ENCODE results near the gene NPHP4. TPM values are rescaled to one million over a fixed set of nuclear protein-coding genes. Genes with fewer than 3 reads are reported as not detected.

NPHP4 gene
- polyA plus RNA-seq, 3 donors: 0.39 to 13.7 (median 1.2) TPM

GRCh38 chr1:5839881-5840550 is 152.2 kb downstream of the NPHP4 start:
- Histone ChIP-seq H3K79me2 (ENCODE audit: insufficient read depth, low read length) (no peaks in the 10 kb centered on the region), H3K27me3 (ENCODE audit: control insufficient read depth in 2 of 2, insufficient read depth in 2 of 2, low read length in 2 of 2) (peaks cover 0 to 3% of the 10 kb centered on the region in 2 donors), H3K4me2 (replicated peaks; ENCODE audit: extremely low read depth, low read length, poor library complexity, severe bottlenecking) (no peak overlapping the region), H3K9ac (ENCODE audit: insufficient read depth, low read length, poor library complexity, severe bottlenecking) (no peak overlapping the region), H3K27ac (ENCODE audit: low read depth in 1 of 2, low read length in 2 of 2) (no peak overlapping the region), H2AFZ (ENCODE audit: insufficient read depth, low read depth, low read length, poor library complexity, severe bottlenecking) (no peak overlapping the region), H3K4me1 (ENCODE audit: control insufficient read depth in 1 of 2, insufficient read depth in 2 of 2, low read length in 2 of 2) (no peaks in the 10 kb centered on the region), H3K9me3 (replicated peaks in 1 of 2; ENCODE audit: control insufficient read depth in 1 of 2, insufficient read depth in 1 of 2, low read length in 2 of 2) (no peaks in the 10 kb centered on the region), H3K4me3 (replicated peaks in 1 of 3; ENCODE audit: low read depth in 2 of 3, low read length in 3 of 3) (no peak overlapping the region), H3K36me3 (replicated peaks in 1 of 2; ENCODE audit: control insufficient read depth in 1 of 2, insufficient read depth in 2 of 2, low read length in 2 of 2) (no peaks in the 10 kb centered on the region), H4K20me1 (ENCODE audit: insufficient read depth, low read length) (no peaks in the 10 kb centered on the region)
- H3K36me3 Mint-ChIP-seq: no peaks in the 10 kb centered on the region
- H3K27ac Mint-ChIP-seq: no peak overlapping the region
- peaks cover 17 to 30% (median 20%) of the 10 kb centered on the region in 3 donors for H3K27me3 Mint-ChIP-seq (ENCODE audit: low read depth in 3 of 3)
- no peak for TF ChIP-seq CTCF (IDR thresholded peaks at IDR 0.05)
- H3K9me3 Mint-ChIP-seq: no peaks in the 10 kb centered on the region
- H3K4me3 Mint-ChIP-seq: no peak overlapping the region
- H3K4me1 Mint-ChIP-seq: no peaks in the 10 kb centered on the region
- intact Hi-C loops (cut with micrococcal nuclease): no loop called here
- no peak for DNase-seq
- 92% methylated on average over 7 of the region's 11 CpGs for WGBS (ENCODE audit: insufficient coverage)

DNA sequence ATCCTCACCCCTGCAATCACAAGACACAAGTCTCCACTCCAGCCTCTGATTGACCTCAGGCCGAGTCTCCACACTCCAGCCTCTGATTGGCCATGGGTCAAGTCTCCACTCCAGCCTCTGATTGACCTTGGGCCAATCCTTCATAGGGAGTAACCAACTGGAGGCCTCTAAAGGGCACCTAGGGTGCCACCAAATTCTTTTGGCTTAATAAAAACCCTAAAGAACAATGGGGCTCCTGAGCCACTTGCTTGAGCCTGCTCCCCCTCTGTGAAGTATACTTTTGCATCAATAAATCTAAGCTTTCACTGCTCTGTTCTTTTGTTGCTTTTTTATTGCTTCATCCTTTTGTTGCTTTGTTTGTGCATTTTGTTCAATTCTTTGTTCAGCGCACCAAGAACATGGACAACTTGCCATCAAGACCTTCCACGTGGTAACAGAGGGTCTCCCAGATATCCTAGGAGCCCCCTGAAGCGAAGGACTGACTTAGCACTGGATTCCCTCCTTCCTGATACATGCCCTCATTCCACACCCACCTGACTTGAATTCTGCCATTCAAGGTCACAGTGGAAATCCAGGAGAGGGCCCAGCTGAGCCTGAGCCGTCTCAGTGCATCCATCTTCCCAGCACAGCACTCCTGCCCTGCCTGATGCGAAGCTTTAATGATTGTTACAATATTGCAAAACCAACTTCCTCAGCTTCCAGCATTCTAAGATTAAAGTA is 152.9 kb downstream of the NPHP4 start:
- Histone ChIP-seq H3K27ac (ENCODE audit: low read depth in 1 of 2, low read length in 2 of 2) (no peak overlapping the region), H3K27me3 (ENCODE audit: control insufficient read depth in 2 of 2, insufficient read depth in 2 of 2, low read length in 2 of 2) (peaks cover 0 to 3% of the 10 kb centered on the region in 2 donors), H2AFZ (ENCODE audit: insufficient read depth, low read depth, low read length, poor library complexity, severe bottlenecking) (no peak overlapping the region), H3K9ac (ENCODE audit: insufficient read depth, low read length, poor library complexity, severe bottlenecking) (no peak overlapping the region), H3K4me2 (replicated peaks; ENCODE audit: extremely low read depth, low read length, poor library complexity, severe bottlenecking) (no peak overlapping the region), H3K4me3 (replicated peaks in 1 of 3; ENCODE audit: low read depth in 2 of 3, low read length in 3 of 3) (no peak overlapping the region), H3K9me3 (replicated peaks in 1 of 2; ENCODE audit: control insufficient read depth in 1 of 2, insufficient read depth in 1 of 2, low read length in 2 of 2) (no peaks in the 10 kb centered on the region), H3K36me3 (replicated peaks in 1 of 2; ENCODE audit: control insufficient read depth in 1 of 2, insufficient read depth in 2 of 2, low read length in 2 of 2) (no peaks in the 10 kb centered on the region), H3K79me2 (ENCODE audit: insufficient read depth, low read length) (no peaks in the 10 kb centered on the region), H4K20me1 (ENCODE audit: insufficient read depth, low read length) (no peaks in the 10 kb centered on the region), H3K4me1 (ENCODE audit: control insufficient read depth in 1 of 2, insufficient read depth in 2 of 2, low read length in 2 of 2) (no peaks in the 10 kb centered on the region)
- intact Hi-C loops (cut with micrococcal nuclease): no loop called here
- H3K4me3 Mint-ChIP-seq: no peak overlapping the region
- TF ChIP-seq CTCF (IDR thresholded peaks at IDR 0.05): no peak
- H3K27me3 Mint-ChIP-seq (ENCODE audit: low read depth in 3 of 3): peaks cover 16 to 30% (median 20%) of the 10 kb centered on the region in 3 donors
- H3K27ac Mint-ChIP-seq: no peak overlapping the region
- 71% methylated on average over 5 of the region's 6 CpGs for WGBS (ENCODE audit: insufficient coverage)
- H3K4me1 Mint-ChIP-seq: no peaks in the 10 kb centered on the region
- H3K9me3 Mint-ChIP-seq: no peaks in the 10 kb centered on the region
- no peaks in the 10 kb centered on the region for H3K36me3 Mint-ChIP-seq
- no peak for DNase-seq
